Bronchial epithelial cell (primary cell): Measurements from ENCODE around the gene PRRC2B. TPM values are rescaled to one million over a fixed set of nuclear protein-coding genes. Genes with fewer than 3 reads are reported as not detected.
A peak's percentile ranks its signal among the peaks of the same experiment; 100 is the strongest.

Experiments
- DNase-seq: peaks from one replicate; pipeline ENCODE4 v3.0.0-alpha.2; 2010; ENCODE audit warnings: low read depth
- FAIRE-seq: peaks from 2 replicates; lab custom pipeline; 2011; peaks lifted over from hg19 to GRCh38; lab: Jason Lieb, UNC
- H3K27me3 ChIP-seq: 2 replicates; pipeline ENCODE4 v1.5.1; 2011; ENCODE audit warnings: low read length; ENCODE audit not compliant: control insufficient read depth, insufficient read depth
- H3K36me3 ChIP-seq: 2 replicates; pipeline ENCODE4 v1.5.1; 2011; ENCODE audit warnings: low read length; ENCODE audit not compliant: control insufficient read depth, insufficient read depth
- H3K4me3 ChIP-seq: 2 replicates; pipeline ENCODE4 v1.5.1; 2011; ENCODE audit warnings: mild to moderate bottlenecking, low read depth, low read length, control low read depth
- total RNA-seq: library from RNA; depleted of rRNA; stranded (reverse); fragments of >200 nt; gene quantifications from 2 replicates; pipeline ENCODE4 v1.2.1, GENCODE V29; 2014
- TF ChIP-seq, protein P1 (sequence below): IDR thresholded peaks from 2 replicates; pipeline ENCODE4 v1.5.1; 2011; ENCODE audit warnings: mild to moderate bottlenecking, moderate library complexity, low read length, control low read depth, inconsistent platforms; ENCODE audit not compliant: insufficient read depth, severe bottlenecking

Gene PRRC2B
- total RNA-seq, 1 donor from 2014 or later, result 20.0 TPM

DNA sequence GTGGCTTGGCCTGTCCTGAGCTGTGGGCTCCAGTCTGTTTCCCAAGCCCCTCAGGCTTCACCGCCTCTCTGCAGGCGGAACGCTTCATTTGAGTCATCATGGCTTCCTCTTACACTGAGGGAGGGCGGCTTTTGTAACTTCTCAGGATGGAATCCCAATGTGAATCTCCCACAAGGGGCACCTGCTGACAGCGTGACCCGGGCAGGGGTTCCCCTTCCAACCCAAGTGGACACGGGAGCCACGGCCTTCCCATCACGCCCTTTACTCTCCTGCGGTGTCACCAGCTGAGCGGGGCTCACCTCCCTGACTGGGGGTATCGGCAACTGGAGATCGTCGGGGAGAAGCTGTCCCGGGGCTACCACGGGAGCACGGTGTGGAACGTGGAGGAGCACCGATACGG, 124.7 kb downstream of the PRRC2B start:
- no peak for DNase-seq
- peaks cover 29% of the 10 kb centered on the region for H3K36me3 ChIP-seq
- no peak for FAIRE-seq
- H3K27me3 ChIP-seq, result no peaks in the 10 kb centered on the region
- TF ChIP-seq, protein P1, sequence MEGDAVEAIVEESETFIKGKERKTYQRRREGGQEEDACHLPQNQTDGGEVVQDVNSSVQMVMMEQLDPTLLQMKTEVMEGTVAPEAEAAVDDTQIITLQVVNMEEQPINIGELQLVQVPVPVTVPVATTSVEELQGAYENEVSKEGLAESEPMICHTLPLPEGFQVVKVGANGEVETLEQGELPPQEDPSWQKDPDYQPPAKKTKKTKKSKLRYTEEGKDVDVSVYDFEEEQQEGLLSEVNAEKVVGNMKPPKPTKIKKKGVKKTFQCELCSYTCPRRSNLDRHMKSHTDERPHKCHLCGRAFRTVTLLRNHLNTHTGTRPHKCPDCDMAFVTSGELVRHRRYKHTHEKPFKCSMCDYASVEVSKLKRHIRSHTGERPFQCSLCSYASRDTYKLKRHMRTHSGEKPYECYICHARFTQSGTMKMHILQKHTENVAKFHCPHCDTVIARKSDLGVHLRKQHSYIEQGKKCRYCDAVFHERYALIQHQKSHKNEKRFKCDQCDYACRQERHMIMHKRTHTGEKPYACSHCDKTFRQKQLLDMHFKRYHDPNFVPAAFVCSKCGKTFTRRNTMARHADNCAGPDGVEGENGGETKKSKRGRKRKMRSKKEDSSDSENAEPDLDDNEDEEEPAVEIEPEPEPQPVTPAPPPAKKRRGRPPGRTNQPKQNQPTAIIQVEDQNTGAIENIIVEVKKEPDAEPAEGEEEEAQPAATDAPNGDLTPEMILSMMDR, result no peak
- H3K4me3 ChIP-seq, result no peak overlapping the region

DNA sequence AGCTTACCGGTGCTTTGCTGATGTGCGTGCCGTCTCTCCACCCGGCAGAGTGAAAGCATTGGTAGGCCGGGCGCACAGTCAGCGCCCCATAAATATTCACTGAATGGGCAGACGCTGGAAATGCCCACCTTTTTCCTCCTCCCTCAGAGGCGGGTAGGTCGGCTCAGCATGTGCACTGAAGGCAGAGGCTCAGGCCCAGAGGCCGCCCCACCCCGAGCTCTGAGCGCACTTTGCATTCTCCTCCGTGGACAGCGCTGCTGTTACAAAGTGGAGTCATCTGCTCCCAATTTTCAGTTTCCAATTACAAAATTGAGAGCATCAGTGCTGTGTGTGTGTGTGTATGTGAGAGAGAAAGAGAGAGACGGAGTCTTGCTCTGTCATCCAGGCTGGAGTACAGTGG, 126.6 kb downstream of the PRRC2B start:
- TF ChIP-seq, protein P1, result no peak
- no peak for FAIRE-seq

DNA sequence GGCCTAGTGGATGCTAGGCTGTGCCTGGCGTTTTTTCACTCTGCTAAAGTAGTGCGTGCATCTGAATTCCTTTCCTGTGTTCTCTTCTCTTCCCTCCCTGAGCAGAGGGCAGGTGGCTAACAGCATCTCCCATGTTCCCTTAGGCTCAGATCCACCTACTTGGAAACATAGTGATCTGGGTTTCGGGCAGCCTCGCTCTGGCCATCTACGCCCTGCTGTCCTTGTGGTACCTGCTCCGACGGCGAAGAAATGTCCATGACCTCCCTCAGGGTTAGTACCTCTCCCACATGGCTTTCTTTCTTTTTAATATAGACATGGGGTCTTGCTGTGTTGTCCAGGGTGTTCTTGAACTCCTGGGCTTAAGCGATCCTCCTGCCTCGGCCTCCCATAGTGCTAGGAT, 127.3 kb downstream of the PRRC2B start:
- TF ChIP-seq, protein P1, result no peak
- Histone ChIP-seq H3K27me3 (no peaks in the 10 kb centered on the region), H3K36me3 (peaks cover 31% of the 10 kb centered on the region), H3K4me3 (no peak overlapping the region)
- DNase-seq (no peak), FAIRE-seq (peak; percentile 13)

More for the DNA sequence above, 126.6 kb downstream of the PRRC2B start:
- Histone ChIP-seq H3K36me3 (peaks cover 29% of the 10 kb centered on the region), H3K27me3 (no peaks in the 10 kb centered on the region), H3K4me3 (no peak overlapping the region)
- no peak for DNase-seq

DNA sequence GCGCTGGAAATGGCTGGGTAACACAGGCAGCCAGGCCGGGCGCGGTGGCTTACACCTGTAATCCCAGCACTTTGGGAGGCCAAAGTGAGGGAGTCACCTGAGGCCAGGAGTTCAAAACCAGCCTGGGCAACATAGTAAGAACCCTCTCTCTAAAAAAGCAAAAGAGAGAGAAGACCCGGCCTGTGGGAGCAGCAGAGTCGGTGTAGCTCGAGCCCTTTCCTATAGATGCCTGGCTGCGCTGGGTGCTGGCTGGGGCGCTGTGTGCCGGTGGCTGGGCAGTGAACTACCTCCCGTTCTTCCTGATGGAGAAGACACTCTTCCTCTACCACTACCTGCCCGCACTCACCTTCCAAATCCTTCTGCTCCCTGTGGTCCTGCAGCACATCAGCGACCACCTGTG, 127.9 kb downstream of the PRRC2B start:
- Histone ChIP-seq H3K4me3 (no peak overlapping the region), H3K27me3 (no peaks in the 10 kb centered on the region), H3K36me3 (peaks cover 33% of the 10 kb centered on the region)
- TF ChIP-seq, protein P1, result no peak
- FAIRE-seq (no peak), DNase-seq (no peak)

DNA sequence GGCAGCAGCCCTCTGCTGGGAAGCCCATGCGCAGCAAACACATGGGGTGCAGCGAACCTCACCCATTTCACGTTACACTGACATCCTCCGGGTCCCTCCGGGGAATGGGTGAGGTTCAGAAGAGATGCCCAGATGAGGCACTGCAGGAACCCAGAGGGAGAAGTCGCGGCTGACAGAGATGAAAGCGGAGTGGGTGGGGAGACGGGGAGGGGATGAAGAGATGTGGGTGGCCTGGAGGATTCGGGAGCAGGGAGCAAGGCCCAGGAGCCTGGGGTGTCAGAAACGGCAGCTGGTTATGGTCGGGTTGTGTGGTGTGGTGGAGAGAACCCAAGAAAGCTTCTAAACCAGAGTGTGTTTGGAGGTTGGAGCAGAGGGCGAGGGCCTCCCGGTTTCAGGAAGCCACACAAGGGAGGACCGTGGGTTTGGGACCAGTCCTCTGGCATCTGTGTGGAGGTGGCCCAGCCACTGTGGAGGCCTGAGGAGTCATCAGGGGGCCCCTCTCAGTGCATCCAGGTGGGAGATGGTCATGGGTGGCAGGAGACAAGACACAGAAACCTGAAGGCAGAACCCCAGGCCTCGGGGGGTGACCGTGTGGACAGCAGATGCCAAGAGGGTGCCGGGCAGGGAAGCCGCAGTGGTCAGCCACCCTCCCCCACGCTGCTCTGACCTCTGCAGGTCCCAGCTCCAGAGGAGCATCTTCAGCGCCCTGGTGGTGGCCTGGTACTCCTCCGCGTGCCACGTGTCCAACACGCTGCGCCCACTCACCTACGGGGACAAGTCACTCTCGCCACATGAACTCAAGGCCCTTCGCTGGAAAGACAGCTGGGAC, 128.6 kb downstream of the PRRC2B start:
- Histone ChIP-seq H3K36me3 (peaks cover 33% of the 10 kb centered on the region), H3K4me3 (no peak overlapping the region), H3K27me3 (no peaks in the 10 kb centered on the region)
- FAIRE-seq, result no peak
- no peak for DNase-seq
- TF ChIP-seq, protein P1, result no peak

DNA sequence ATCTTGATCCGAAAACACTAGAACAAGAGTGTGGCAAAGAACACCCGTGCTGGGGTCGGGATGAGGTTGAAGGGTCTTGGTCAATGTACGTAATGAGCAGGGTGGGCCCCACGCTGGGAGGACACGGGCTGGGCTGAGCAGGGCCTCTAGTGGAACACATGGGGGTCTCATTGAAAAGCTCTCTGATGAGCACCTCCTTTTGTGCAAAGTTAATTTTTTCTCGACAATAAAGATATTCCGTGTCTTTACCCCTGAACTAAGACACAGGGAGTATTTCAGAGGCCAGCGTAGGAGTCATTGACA, 129.2 kb downstream of the PRRC2B start:
- peak; percentile 7 for FAIRE-seq

More for the DNA sequence above, 129.2 kb downstream of the PRRC2B start:
- DNase-seq, result no peak
- H3K36me3 ChIP-seq, result peaks cover 32% of the 10 kb centered on the region
- H3K27me3 ChIP-seq, result no peaks in the 10 kb centered on the region
- TF ChIP-seq, protein P1, result no peak
- H3K4me3 ChIP-seq, result no peak overlapping the region
